Erythroblast (primary cell): ENCODE data around the gene LMBR1.

Experiments used
- GATA1 ChIP-seq: IDR thresholded peaks from 2 replicates; pipeline ENCODE4 v1.6.1; 2011; ENCODE audit warnings: low read depth, mild to moderate bottlenecking, control low read depth, low read length, moderate library complexity
- POLR2A ChIP-seq: IDR thresholded peaks from 2 replicates; pipeline ENCODE4 v1.6.1; 2011; ENCODE audit warnings: mild to moderate bottlenecking, low read length

DNA sequence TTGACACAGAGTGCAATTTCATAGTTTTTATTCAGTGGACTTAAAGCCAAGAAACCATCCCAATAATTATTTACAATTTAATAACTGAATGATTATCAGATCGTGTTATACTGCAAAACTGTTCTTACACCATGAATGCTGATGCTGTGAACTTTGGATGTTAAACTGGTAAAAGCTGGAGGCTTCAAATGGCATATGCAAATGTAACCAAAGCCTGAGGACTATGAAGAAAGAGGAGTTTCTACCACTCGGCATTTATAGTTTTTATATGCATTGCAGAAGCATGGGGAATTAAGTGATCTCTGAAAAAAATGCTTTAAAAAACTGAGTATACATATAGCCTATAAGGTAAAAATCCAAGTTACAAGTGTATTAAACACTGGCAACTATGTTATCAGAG is 210.1 kb downstream of the LMBR1 start:
- TF ChIP-seq POLR2A (no peak), GATA1 (no peak)
